ENCODE measurements around the gene TBCE. TPM values are rescaled to one million over a fixed set of nuclear protein-coding genes. Genes with fewer than 3 reads are reported as not detected.

TBCE gene
- total and polyA plus RNA-seq, 9 of the 15 experiments (the other 6 are each of a cell fraction or from before 2014, with no cell fraction given), result 52.6 to 92.1 (median 82.1) TPM

GRCh38 chr1:235442788-235443429, 75.7 kb downstream of the TBCE start (continued):
- TF ChIP-seq, protein P1, sequence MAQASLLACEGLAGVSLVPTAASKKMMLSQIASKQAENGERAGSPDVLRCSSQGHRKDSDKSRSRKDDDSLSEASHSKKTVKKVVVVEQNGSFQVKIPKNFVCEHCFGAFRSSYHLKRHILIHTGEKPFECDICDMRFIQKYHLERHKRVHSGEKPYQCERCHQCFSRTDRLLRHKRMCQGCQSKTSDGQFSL (CRISPR knock-in tag; IDR thresholded peaks at IDR 0.05), result no peak
- TF ChIP-seq, protein P1 (tag; IDR thresholded peaks at IDR 0.05), result no peak
- TF ChIP-seq BMI1 (IDR thresholded peaks at IDR 0.05; ENCODE audit: low read length) (no peak), FOXK1 (CRISPR knock-in tag; IDR thresholded peaks at IDR 0.05; ENCODE audit: borderline replicate concordance) (no peak), ZNF239 (CRISPR knock-in tag; IDR thresholded peaks at IDR 0.05) (no peak), TRIM24 (IDR thresholded peaks at IDR 0.05) (peak in 1 of 2 experiments; percentile 36; a peak in 1 of 4 replicates), ZNF197 (CRISPR knock-in tag; IDR thresholded peaks at IDR 0.05; ENCODE audit: low read depth) (no peak), ZNF695 (CRISPR knock-in tag; IDR thresholded peaks at IDR 0.05) (no peak), ATF1 (CRISPR knock-in tag; IDR thresholded peaks at IDR 0.05) (no peak), ATF1 (tag; IDR thresholded peaks at IDR 0.05) (no peak), LARP7 (IDR thresholded peaks at IDR 0.05) (no peak), GTF2E2 (tag; IDR thresholded peaks at IDR 0.05) (no peak), CBX8 (IDR thresholded peaks at IDR 0.05; ENCODE audit: borderline replicate concordance, extremely low read depth, low read depth, low read length, poor library complexity, severe bottlenecking) (no peak), PHTF2 (CRISPR knock-in tag; IDR thresholded peaks at IDR 0.05) (no peak), ZNF3 (CRISPR knock-in tag; IDR thresholded peaks at IDR 0.05) (no peak), HMG20B (CRISPR knock-in tag; IDR thresholded peaks at IDR 0.05) (no peak), TFE3 (CRISPR knock-in tag; IDR thresholded peaks at IDR 0.05) (no peak), ZNF263 (CRISPR knock-in tag; IDR thresholded peaks at IDR 0.05; ENCODE audit: borderline replicate concordance) (no peak), SP1 (CRISPR knock-in tag; IDR thresholded peaks at IDR 0.05) (no peak), BACH1 (tag; IDR thresholded peaks at IDR 0.05) (peak; percentile 94)
- TF ChIP-seq, protein P2, sequence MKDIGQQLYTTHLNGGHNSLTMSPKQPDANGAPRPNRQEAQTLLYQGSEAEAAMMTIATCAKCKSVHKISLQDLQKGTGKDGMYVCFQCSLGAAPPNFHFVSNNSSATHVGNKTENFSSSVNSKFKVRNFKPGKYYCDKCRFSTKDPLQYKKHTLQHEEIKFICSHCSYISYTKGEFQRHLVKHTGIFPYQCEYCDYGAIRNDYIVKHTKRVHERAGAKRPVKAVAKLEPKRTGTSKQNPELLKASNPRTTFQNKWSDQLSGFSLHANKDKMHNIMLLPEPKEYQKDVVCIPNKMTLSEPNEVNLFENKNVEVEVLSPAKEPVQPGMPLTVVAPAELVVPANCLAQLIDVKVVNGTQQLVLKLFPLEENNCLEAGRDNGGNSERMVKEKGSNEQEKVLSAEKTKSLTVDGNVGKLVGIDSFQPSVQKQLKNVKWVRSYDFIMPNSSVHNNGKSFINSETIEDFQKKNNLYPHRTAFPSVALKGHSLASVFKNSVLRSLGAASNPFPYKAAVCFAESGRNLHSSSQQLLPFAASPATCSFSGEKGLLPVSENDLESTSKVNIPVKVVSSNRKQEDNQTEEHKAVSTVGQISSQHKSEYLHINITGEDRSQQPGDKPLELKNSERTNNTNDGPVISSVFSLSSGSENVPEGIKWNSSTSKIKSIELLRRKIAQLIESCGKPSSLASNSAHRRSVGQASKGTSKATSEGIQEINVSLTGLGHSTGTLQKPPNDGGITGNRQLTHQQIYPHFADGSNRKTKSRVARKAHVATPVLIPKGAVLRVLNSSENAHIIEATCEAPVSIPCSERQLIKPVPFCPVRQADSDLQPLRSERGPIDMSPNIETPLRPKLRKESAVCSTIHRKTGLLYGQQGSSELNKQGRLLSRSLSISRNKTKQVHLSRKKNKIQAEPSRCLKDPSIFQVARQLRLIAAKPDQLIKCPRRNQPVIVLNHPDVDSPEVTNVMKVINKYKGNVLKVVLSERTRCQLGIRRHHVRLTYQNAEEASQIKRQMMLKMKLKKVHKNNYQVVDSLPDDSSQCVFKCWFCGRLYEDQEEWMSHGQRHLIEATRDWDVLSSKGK (CRISPR knock-in tag; IDR thresholded peaks at IDR 0.05), result no peak
- TF ChIP-seq, protein P3, sequence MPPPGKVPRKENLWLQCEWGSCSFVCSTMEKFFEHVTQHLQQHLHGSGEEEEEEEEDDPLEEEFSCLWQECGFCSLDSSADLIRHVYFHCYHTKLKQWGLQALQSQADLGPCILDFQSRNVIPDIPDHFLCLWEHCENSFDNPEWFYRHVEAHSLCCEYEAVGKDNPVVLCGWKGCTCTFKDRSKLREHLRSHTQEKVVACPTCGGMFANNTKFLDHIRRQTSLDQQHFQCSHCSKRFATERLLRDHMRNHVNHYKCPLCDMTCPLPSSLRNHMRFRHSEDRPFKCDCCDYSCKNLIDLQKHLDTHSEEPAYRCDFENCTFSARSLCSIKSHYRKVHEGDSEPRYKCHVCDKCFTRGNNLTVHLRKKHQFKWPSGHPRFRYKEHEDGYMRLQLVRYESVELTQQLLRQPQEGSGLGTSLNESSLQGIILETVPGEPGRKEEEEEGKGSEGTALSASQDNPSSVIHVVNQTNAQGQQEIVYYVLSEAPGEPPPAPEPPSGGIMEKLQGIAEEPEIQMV (tag; conservative IDR thresholded peaks at IDR 0.05; ENCODE audit: low read depth), result no peak
